Measurements from ENCODE around the gene HMOX1.
"Not testable (repeated sequence)": the region's sequence is repeated elsewhere in the genome, so short reads cannot be mapped to it uniquely, and the experiment has no call there.

Gene HMOX1

DNA sequence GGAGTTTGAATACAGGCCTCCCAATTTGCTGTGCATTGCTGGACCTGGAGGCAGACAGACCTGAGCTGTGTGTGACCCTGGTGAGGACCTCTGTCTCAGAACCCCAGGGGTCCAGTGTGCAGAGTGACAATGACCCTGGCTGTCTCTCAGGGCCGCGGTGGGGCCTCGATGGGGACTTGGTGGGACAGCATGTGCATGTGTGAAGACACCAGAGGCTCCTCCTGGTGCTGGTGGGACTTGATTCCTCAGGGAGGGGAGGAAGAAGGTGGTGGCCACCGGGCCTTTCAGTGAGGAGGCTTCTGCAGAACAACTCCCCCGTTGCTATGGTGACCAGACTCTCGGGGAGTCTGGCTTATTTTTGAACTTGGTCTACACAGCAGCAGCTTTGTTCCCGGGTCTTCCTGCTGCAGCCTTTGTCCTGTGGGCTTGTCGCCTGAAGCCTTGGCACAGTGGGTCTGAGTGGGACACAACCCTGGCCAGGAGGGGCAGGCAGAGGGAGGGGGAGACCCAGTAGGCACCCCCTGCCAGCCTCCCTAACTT lies 54.4 kb downstream of the HMOX1 start:
- DNase-seq (ENCODE audit: low read depth): no peak

DNA sequence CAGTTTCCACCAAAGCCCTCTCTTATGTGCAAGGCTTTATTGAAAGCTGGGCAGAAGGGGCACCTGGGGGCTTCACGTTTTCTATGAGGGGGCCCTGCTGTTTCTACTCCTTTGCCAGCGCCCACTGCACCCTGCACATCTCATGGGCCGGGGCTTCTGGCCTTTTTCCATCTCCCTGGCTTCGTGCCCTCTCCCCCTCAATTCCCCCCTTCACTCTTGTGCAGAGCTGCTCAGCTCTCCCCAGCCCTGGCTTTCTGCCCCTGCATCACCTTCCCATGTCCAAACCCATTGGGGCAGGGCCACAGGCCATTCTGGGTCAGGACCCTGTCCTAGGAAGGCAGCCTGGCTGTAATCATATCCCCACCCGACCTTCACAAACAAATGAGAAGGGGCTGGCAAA lies 55.5 kb downstream of the HMOX1 start:
- DNase-seq (ENCODE audit: low read depth): no peak

DNA sequence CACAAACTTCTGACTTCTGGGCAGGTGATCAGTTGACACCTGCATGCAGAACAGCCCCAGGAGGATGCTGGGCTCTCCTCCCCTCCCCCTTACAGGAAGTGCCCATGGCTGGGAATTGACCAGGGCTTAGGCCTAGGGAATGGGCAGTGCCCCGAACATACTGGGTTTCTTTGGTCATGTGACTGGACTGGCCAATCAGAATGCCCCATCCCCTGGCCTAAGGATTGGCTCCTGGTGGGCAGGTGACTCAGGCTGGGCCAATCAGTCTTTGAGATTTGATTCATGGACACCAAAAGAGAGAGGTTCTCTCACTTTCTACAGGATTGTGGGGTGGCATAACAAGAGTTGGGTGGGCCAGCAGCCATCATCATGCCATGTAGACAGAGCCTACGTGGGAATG lies 56.2 kb downstream of the HMOX1 start:
- no peak for DNase-seq (ENCODE audit: low read depth)

DNA sequence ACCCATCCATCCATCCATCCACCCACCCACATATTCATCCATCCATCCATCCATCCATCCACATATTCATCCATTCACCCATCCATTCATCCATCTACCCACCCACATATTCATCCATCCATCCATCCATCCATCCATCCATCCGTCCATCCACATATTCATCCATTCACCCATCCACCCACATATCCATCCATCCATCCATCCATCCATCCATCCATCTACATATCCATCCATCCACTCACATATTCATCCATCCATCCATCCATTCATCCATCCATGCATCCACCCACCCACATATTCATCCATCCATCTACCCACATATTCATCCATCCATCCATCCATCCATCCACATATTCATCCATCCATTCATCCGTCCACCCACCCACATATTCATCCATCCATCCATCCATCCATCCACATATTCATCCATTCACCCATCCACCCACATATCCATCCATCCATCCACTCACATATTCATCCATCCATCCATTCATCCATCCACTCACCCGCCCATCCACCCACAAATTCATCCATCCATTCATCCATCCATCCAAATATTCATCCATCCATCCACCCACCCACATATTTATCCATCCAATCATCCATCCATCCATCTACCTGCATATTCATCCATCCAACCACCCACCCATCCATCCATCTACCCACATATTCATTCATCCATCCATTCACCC lies 57.9 kb downstream of the HMOX1 start:
- DNase-seq (ENCODE audit: low read depth): not testable (repeated sequence)

DNA sequence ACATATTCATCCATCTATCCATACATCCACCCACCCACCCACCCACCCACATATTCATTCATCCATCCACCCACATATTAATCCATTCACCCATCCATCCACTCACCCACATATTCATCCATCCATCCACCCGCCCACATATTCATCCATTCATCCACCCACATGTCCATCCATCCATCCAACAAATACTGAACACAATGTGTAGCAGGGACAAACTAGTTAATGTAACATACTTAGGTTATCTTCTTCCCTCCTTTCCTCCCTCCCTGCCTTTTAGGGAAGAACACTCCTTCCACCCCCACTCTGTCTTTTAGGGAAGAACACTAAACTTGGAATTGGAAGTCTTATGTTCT lies 58.4 kb downstream of the HMOX1 start:
- DNase-seq (ENCODE audit: low read depth): no peak

- DNase-seq (ENCODE audit: low read depth): no peak
Observed at GRCh38 chr22:35440129-35440528, 59.2 kb downstream of the HMOX1 start.

GRCh38 chr22:35441489-35442100 lies 60.7 kb downstream of the HMOX1 start:
- DNase-seq (ENCODE audit: low read depth): no peak

- no peak for DNase-seq (ENCODE audit: low read depth)
Observed at GRCh38 chr22:35442471-35442870, 61.6 kb downstream of the HMOX1 start.

- no peak for DNase-seq (ENCODE audit: low read depth)
Observed at GRCh38 chr22:35443338-35443737, 62.4 kb downstream of the HMOX1 start.

Data from activated T-helper 1 cell treated with Interleukin-2 at 50 U/mL for 16 hours (primary cell).